Measurements from ENCODE around the gene ALDH4A1. TPM values are rescaled to one million over a fixed set of nuclear protein-coding genes. Genes with fewer than 3 reads are reported as not detected.

ALDH4A1 gene
- total RNA-seq, 1 donor = 0.73 TPM

DNA sequence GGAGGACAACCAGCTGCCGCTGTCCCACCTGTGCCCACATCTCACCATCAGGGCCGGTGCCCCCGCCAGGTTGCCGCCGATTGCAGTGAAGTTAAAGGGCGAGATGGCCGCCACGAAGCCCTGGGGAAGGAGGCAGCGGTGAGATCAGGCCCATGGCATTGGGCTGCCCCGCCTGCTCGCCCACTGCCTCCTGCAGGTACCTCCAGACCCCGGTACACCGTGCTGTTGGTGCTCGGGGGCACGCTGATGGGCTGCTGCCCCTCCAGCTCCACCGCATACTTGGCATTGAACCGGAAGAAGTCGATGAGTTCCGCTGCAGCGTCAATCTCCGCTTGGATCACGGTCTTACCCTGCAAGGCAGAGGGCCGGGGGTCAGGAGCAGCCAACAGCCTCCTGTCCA is 19.3 kb downstream of the ALDH4A1 start:
- Histone ChIP-seq H3K4me3 (ENCODE audit: low read length) (no peak overlapping the region), H3K9me3 (ENCODE audit: low read depth, low read length) (no peaks in the 10 kb centered on the region), H3K27me3 (ENCODE audit: insufficient read depth, low read length) (no peaks in the 10 kb centered on the region), H3K4me1 (ENCODE audit: insufficient read depth, low read length) (no peaks in the 10 kb centered on the region)

DNA sequence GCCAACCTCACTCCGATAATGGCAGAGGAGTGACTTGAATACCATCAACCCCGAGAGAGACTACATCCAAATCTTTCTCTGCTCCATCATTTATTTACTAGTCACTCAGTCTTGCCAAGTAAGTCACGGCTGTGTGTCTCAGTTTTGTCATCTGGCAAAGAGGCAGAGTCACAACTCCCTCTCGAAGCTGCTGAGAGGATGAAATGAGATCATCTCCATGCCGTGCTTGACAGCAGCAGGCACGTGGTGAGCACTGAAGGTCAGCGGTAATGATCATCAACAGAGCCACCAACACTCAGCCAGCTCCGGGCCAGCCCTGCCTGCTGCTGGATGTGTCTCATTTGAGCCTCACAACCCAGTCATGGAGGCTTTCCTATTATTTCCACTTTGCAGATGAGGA is 19.9 kb downstream of the ALDH4A1 start:
- Histone ChIP-seq H3K4me3 (ENCODE audit: low read length) (no peak overlapping the region), H3K9me3 (ENCODE audit: low read depth, low read length) (no peaks in the 10 kb centered on the region), H3K27me3 (ENCODE audit: insufficient read depth, low read length) (no peaks in the 10 kb centered on the region), H3K4me1 (ENCODE audit: insufficient read depth, low read length) (no peaks in the 10 kb centered on the region)

DNA sequence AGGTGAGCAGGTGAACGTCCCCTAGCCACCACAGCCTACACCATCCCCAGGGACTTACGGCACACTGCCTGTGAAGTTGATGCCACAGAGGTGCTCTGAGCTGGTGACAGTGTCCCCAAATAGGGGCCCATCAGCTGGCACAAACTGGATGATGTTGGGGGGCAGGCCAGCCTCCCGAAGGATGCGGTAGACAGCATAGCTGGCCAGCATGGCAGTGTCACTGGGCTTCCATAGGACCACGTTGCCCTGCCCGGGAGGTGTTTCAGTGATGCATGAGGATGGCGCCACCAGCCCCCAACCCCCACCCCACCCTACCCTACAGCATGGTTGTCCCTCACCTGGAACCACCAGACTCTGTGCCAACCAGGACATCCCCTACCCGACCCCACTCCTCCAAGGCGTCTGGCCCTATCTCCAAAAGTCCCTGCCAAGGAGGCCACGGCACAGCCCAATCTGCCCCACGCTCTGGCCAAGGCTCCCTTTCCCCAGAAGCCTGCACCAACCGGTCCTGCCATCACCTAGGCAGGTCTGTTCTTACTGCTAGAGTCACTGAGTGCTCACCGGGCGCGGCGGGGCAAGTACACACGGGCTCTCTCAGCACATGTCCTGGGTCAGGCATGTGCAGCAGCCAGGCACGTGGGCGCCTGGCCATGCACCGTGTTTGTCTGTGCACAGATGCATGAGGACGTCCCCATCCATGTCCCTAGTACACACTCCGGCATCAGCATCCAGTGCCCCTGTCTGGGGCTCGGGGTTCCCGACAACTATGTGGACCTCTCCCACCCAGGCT is 20.5 kb downstream of the ALDH4A1 start:
- Histone ChIP-seq H3K4me3 (ENCODE audit: low read length) (no peak overlapping the region), H3K9me3 (ENCODE audit: low read depth, low read length) (no peaks in the 10 kb centered on the region), H3K27me3 (ENCODE audit: insufficient read depth, low read length) (no peaks in the 10 kb centered on the region), H3K4me1 (ENCODE audit: insufficient read depth, low read length) (no peaks in the 10 kb centered on the region)

DNA sequence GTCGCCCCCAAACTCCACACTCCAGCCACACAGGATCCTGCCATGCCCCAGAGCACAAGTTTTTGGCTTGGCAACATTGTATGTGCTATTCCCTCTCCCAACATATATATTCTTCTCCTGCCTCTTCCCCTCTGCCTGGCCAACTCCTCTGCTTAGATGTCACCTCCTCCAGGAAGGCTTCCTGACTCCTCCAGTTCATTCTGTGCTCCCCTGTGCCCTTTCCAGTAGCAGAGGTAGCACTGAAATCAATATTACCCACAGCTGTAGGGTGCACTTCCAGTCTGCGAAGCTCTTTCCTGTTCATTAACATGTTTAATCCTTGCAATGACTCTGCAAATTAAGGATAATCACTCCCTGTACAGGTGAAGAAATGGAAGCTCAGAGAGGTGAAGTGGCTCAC is 21.2 kb downstream of the ALDH4A1 start:
- Histone ChIP-seq H3K9me3 (ENCODE audit: low read depth, low read length) (no peaks in the 10 kb centered on the region), H3K4me1 (ENCODE audit: insufficient read depth, low read length) (no peaks in the 10 kb centered on the region), H3K4me3 (ENCODE audit: low read length) (no peak overlapping the region), H3K27me3 (ENCODE audit: insufficient read depth, low read length) (no peaks in the 10 kb centered on the region)

DNA sequence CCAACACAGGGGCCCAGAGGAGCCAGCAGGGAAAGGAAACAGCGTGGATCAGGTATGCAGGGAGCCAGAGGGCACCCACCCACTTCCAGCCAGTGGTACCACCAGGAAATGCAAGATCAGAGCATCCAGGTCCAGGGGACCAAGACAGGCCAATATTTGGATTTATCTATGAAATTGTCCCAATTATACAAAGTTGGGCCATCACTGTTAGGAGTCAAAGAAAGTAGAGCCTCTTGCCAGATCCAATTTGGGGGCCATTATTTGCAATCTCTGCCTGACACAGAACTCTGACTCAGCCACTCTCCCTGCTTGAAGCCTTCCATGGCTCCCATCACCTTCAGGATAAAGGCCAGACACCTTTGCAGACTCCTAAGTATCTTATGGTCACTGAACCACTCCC is 21.8 kb downstream of the ALDH4A1 start:
- H3K4me3 ChIP-seq (ENCODE audit: low read length) = no peak overlapping the region
- no peaks in the 10 kb centered on the region for H3K9me3 ChIP-seq (ENCODE audit: low read depth, low read length)
- H3K4me1 ChIP-seq (ENCODE audit: insufficient read depth, low read length) = no peaks in the 10 kb centered on the region
- H3K27me3 ChIP-seq (ENCODE audit: insufficient read depth, low read length) = no peaks in the 10 kb centered on the region

DNA sequence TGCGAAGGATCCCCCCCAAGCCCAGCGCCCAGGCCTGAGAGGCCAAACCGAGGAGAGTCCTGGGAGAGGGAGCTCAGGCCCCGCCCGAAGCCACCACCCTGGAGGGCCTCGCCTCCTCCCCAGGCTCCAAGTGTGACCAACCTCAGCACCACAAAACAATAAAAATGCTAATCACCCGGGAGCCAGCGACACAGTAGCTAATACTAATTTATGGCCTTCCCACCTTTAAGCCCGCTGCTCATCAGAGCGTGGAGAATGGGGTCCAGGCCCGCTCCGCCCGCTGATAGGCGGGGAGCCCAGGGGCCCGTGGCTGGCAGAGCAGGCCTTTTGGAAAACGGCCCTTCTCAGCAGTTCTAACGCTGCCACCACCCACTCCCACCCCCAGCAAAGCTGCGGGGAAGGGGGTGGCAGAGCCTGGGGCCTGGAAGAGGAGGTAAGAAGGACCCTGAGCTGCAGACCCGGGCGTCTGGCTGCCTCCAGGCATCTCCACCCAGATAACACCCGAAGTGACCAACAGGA is 22.5 kb downstream of the ALDH4A1 start:
- H3K4me1 ChIP-seq (ENCODE audit: insufficient read depth, low read length) = no peaks in the 10 kb centered on the region
- H3K9me3 ChIP-seq (ENCODE audit: low read depth, low read length) = no peaks in the 10 kb centered on the region
- no peak overlapping the region for H3K4me3 ChIP-seq (ENCODE audit: low read length)
- H3K27me3 ChIP-seq (ENCODE audit: insufficient read depth, low read length) = no peaks in the 10 kb centered on the region

DNA sequence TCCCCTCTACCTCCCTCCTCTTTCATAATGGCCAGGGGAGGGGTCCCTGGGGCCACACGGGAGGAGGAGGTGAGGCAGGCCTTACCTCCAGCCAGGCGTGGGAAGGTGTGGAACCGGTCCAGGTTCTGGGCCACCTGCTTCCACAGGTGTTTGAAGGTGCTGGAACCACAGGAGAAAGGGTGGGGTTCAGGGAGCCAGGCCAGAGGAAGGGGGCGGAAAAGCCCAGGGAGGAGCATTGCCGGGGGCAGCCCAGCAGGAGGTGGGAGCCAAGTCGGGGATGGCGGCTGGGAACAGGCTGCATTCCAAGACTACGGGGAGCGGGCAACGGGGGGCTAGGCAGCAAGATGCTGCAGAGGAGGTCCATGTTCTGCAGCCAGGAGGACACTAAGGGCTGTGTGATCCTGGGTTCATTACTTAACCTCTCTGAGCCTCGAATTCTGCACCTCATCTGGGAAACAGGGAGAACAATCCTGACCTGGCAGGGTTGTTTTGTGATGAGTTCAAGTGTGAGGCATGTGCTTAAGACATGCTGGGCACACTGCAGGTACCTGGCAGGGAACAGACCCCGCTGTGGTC is 23.1 kb downstream of the ALDH4A1 start:
- H3K9me3 ChIP-seq (ENCODE audit: low read depth, low read length) = no peaks in the 10 kb centered on the region
- no peaks in the 10 kb centered on the region for H3K27me3 ChIP-seq (ENCODE audit: insufficient read depth, low read length)
- H3K4me1 ChIP-seq (ENCODE audit: insufficient read depth, low read length) = no peaks in the 10 kb centered on the region
- no peak overlapping the region for H3K4me3 ChIP-seq (ENCODE audit: low read length)

DNA sequence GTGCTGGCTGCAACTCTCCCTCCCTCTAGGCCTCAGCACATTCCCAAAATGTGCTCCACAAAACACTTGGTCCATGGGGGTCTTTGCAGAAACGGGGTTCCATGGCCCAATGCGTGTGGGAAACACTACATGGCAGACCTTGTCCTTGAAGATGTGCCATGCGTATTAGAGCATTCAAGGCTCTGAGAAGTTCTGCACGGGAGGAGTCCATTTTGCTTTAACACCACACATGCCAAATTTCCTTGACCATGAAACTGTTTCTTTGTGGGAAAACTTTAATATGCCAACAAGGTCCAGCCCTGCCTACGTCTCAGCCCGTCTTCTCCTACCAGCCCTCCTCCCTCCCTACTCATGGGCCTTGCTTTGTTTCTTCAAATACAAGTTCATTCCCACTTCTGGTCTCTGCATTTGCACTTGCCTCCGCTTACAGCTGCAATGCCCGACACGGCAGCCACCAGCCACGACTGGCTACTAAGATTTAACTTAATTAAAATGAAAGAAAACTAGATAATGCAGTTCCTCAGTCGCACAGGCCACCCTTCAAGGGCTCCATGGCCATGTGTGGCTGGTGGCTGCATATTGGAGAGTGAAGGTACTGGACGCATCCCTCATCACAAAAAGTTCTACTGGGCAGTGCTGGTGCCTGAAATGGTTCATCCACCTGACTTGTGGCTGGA is 23.7 kb downstream of the ALDH4A1 start:
- no peak overlapping the region for H3K4me3 ChIP-seq (ENCODE audit: low read length)
- no peaks in the 10 kb centered on the region for H3K9me3 ChIP-seq (ENCODE audit: low read depth, low read length)
- no peaks in the 10 kb centered on the region for H3K27me3 ChIP-seq (ENCODE audit: insufficient read depth, low read length)
- no peaks in the 10 kb centered on the region for H3K4me1 ChIP-seq (ENCODE audit: insufficient read depth, low read length)

DNA sequence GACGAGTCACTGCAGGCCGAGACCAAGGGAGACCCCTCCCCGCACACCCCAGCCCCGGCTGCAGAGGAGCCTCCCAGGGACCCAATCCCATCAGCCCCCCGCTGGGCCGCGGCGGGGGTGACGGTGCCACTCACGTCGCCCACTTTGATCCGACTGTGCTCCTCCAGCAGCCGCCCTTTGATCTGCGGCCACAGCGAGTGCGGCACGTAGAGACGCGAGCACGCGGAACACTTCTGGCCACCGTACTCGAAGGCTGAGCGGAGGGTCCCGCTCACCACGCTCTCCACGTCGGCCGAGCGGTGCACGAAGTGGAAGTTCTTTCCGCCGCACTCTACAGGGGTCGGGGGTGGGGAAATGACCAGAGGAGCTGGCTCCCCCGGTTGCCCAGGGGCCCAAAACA is 25.1 kb downstream of the ALDH4A1 start:
- no peaks in the 10 kb centered on the region for H3K27me3 ChIP-seq (ENCODE audit: insufficient read depth, low read length)
- H3K4me3 ChIP-seq (ENCODE audit: low read length) = no peak overlapping the region
- H3K9me3 ChIP-seq (ENCODE audit: low read depth, low read length) = no peaks in the 10 kb centered on the region
- H3K4me1 ChIP-seq (ENCODE audit: insufficient read depth, low read length) = no peaks in the 10 kb centered on the region

DNA sequence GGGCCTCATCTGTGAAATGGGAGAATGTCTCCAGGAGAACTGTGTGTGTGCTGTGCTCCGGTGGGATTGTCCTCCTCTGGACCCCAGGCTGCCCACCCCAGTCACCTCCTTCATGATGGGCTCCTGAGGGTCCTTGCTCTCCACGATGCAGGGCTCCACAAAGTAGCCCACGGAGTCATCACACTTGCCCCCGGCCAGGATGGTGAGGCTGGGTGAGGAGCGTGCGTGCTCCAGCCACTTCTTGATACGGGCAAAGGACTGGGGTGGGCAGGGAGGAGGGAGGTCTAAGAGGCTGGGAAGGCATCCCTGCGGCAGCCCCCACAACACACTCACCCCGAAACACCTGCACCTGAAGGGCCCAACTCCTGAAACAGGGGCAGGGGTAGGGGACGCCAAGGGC is 26.1 kb downstream of the ALDH4A1 start:
- Histone ChIP-seq H3K27me3 (ENCODE audit: insufficient read depth, low read length) (no peaks in the 10 kb centered on the region), H3K4me3 (ENCODE audit: low read length) (no peak overlapping the region), H3K9me3 (ENCODE audit: low read depth, low read length) (no peaks in the 10 kb centered on the region), H3K4me1 (ENCODE audit: insufficient read depth, low read length) (no peaks in the 10 kb centered on the region)

DNA sequence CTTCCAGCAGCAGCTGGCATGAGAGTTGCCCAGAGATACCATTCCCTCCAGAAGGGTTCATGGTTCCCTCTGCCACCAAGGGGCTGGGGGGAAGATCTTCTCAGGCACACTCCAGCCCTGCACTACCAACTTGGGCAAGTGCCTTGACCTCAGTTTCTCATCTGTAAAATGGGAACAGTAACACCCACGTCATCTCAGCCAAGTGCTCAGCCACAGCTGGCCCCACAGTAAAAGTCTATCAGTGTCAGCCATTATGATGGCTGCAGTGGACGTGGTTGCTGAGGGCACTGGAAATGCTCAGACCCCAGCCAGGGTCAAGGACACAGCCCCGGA is 26.6 kb downstream of the ALDH4A1 start:
- H3K4me1 ChIP-seq (ENCODE audit: insufficient read depth, low read length) = no peaks in the 10 kb centered on the region
- no peaks in the 10 kb centered on the region for H3K27me3 ChIP-seq (ENCODE audit: insufficient read depth, low read length)
- H3K4me3 ChIP-seq (ENCODE audit: low read length) = no peak overlapping the region
- H3K9me3 ChIP-seq (ENCODE audit: low read depth, low read length) = no peaks in the 10 kb centered on the region

DNA sequence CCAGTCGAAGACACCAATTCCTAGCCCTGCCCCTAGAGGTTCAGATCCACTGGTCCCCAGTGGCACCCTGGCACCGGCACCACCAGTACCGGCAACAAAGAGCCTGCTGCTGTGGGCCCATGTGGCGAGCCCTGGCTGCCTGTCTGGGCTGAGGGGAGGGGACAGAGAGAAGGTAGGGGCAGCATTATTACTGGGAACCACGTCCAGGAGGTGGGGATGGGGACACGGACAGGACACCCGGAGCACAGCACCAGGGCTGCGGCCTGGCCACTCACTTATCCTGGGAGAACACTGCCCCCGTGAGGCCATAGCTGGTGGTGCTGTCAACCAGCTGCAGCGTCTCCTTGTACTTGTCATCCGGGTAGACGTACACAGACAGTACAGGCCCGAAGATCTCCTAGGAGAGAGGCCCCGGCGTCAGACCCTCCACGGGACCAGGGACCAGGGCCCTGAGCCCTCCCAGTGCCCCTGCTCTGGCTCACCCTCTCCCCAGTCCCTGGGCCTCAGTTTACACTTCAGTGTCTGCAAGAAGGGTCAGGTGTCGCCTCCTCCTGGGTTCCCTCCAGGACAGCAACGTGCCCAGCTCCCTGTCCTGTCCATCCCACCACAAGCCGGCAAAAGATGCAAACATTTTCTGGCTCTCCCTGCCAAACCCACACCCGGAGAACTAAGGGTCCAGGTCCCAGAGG is 27.1 kb downstream of the ALDH4A1 start:
- no peak overlapping the region for H3K4me3 ChIP-seq (ENCODE audit: low read length)
- no peaks in the 10 kb centered on the region for H3K27me3 ChIP-seq (ENCODE audit: insufficient read depth, low read length)
- no peaks in the 10 kb centered on the region for H3K4me1 ChIP-seq (ENCODE audit: insufficient read depth, low read length)
- H3K9me3 ChIP-seq (ENCODE audit: low read depth, low read length) = no peaks in the 10 kb centered on the region

DNA sequence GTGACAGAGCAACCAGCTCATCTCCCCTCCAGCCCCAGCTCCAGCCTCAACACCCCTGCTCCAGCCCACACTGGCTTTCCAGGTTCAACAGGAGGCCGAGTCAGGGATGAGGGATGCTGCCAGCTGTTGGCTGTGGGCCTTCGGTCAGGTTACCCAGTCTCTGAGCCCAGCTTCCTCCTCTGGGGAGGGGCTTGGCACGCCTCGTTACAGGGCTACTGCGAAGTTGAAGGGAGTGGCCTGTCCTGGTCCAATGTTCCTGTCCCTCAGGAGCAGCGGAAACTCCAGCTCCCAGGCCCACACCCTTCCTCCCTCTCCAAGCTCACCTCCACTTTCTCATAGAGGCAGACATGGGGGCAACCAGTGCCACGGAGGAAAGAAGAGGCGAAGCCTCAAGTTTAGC is 27.8 kb downstream of the ALDH4A1 start:
- Histone ChIP-seq H3K4me3 (ENCODE audit: low read length) (no peak overlapping the region), H3K9me3 (ENCODE audit: low read depth, low read length) (no peaks in the 10 kb centered on the region), H3K27me3 (ENCODE audit: insufficient read depth, low read length) (no peaks in the 10 kb centered on the region), H3K4me1 (ENCODE audit: insufficient read depth, low read length) (no peaks in the 10 kb centered on the region)

DNA sequence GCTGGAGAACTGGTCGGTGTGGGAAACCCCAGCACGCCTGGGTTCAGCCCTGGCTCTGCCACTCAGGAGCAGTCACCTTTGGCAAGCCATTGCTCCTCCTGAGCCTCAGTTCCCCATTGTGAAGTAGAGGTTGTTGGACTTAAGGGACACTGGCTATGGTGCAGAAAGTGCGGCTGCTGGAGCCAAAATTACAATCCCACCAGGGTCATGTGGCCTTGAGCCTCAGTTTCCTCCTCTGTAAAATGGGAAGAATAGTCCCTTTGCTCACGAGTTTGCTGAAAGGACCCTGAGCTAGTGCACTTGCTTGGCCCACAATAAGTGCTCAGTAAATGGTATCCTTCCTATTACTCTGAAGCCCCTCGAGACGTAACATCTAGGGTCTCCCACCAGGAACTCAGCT is 28.3 kb downstream of the ALDH4A1 start:
- H3K4me1 ChIP-seq (ENCODE audit: insufficient read depth, low read length) = no peaks in the 10 kb centered on the region
- H3K27me3 ChIP-seq (ENCODE audit: insufficient read depth, low read length) = no peaks in the 10 kb centered on the region
- H3K9me3 ChIP-seq (ENCODE audit: low read depth, low read length) = no peaks in the 10 kb centered on the region
- H3K4me3 ChIP-seq (ENCODE audit: low read length) = no peak overlapping the region

DNA sequence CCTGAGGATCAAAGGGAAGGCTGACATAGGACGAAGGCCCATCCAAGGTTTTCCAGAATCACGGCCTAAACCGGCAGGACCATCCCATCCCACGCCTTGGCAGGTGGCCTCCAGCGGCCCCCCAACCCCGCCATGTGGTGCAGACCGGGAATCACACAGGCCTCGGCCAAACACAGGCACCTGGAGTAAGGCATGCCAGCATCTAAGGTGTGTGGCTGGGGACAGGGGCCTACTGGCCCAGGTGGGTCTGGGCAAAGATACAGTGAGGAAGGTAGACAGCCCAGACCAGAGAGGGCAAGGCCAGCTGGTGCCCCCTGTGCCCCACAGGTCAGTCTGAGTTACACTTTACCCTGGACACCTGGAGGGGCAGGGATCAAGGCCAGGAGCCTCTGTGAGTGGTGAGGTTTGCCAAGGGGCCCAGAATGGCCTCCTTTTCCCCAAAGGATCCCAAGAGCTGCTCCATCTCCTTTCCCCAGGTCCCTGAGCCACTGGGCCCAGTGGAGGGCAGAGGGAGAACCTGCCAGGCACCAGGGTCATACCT is 30.2 kb downstream of the ALDH4A1 start:
- no peaks in the 10 kb centered on the region for H3K9me3 ChIP-seq (ENCODE audit: low read depth, low read length)
- H3K27me3 ChIP-seq (ENCODE audit: insufficient read depth, low read length) = no peaks in the 10 kb centered on the region
- H3K4me1 ChIP-seq (ENCODE audit: insufficient read depth, low read length) = no peaks in the 10 kb centered on the region
- no peak overlapping the region for H3K4me3 ChIP-seq (ENCODE audit: low read length)

Data from mononuclear cell (primary cell).